ENCODE results near the gene BUB1.

GRCh38 chr2:110653861-110654260, 24.0 kb downstream of the BUB1 start:
- TF ChIP-seq CTCF (IDR thresholded peaks at IDR 0.05) (no peak), POLR2A (IDR thresholded peaks at IDR 0.05) (no peak), POLR2AphosphoS5 (IDR thresholded peaks at IDR 0.05) (no peak)
